HepG2 (cell line): Measurements from ENCODE around the gene SLC1A5. TPM values are rescaled to one million over a fixed set of nuclear protein-coding genes. Genes with fewer than 3 reads are reported as not detected.

Source experiments
- ATAC-seq: fragments of 200-7000 bp; cut with Tn5 transposase; 3 replicates; pipeline ENCODE4 v1.9.1; 2020; ENCODE audit warnings: mild to moderate bottlenecking, moderate library complexity
- BruUV-seq: library from RNA; stranded (reverse); fragments of 400-500 nt; replicated peaks from 2 replicates; lab custom pipeline; 2021; lab: Mats Ljungman, UMichigan
- CTCF ChIA-PET: fragments of 300-600 bp; formaldehyde crosslinking; extraction: SDS; loops from one replicate; lab custom pipeline; 2021; ENCODE audit warnings: low total read pairs, inconsistent platforms, low intra/inter-chr PET ratio; lab: Yijun Ruan, JAX
- POLR2A ChIA-PET: fragments of 350-600 bp; sonication (Branson Sonifier 250); formaldehyde crosslinking; loops from one replicate; lab custom pipeline; 2020; ENCODE audit warnings: antibody characterized with exemption, inconsistent platforms; lab: Yijun Ruan, JAX
- DNase-seq: peaks from one replicate; pipeline ENCODE4 v3.0.0-alpha.2; 2015; ENCODE audit warnings: low spot score
- FAIRE-seq: peaks from 3 replicates; lab custom pipeline; 2011; peaks lifted over from hg19 to GRCh38; lab: Jason Lieb, UNC
- H2AFZ ChIP-seq: one replicate; pipeline ENCODE4 v1.6.1; 2011; ENCODE audit warnings: low read length, inconsistent platforms
- H3K27ac ChIP-seq: fragments of 300-600 bp; 3 replicates; pipeline ENCODE4 v1.8.0; 2011; ENCODE audit warnings: mixed run types, mild to moderate bottlenecking, mixed read lengths, low read length, inconsistent platforms; ENCODE audit not compliant: insufficient read depth; ENCODE audit errors: extremely low read length
- H3K27me3 ChIP-seq, 2 experiments: fragments of 200-600 bp in 1 of 2; 2 replicates in 1 of 2; 3 replicates in 1 of 2; pipeline versions ENCODE4 v1.6.0 to v1.8.0; 2011; ENCODE audit warnings: low read length in 2 of 2, mild to moderate bottlenecking in 2 of 2, moderate library complexity in 2 of 2, inconsistent platforms in 1 of 2; ENCODE audit not compliant: insufficient read depth in 2 of 2, control insufficient read depth in 1 of 2
- H3K36me3 ChIP-seq, 2 experiments: fragments of 200-600 bp in 1 of 2; replicated peaks in 1 of 2; 2 replicates in 1 of 2; 3 replicates in 1 of 2; pipeline versions ENCODE4 v1.5.1 to v1.8.0; 2011; ENCODE audit warnings: low read length in 2 of 2, inconsistent platforms in 1 of 2; ENCODE audit not compliant: insufficient read depth in 2 of 2, control insufficient read depth in 1 of 2
- H3K4me1 ChIP-seq: 2 replicates; pipeline ENCODE4 v1.5.1; 2012; ENCODE audit warnings: low read length, inconsistent platforms; ENCODE audit not compliant: insufficient read depth
- H3K4me2 ChIP-seq: 2 replicates; pipeline ENCODE4 v1.6.0; 2011; ENCODE audit warnings: low read depth, low read length, inconsistent platforms
- H3K4me3 ChIP-seq, 3 experiments: fragments of 200-600 bp in 1 of 3; sonication (generic), shearing (Covaris generic) in 1 of 3; replicated peaks in 1 of 3; 2 replicates each; pipeline ENCODE4 v1.5.1; 2011 to 2016; ENCODE audit warnings: low read length in 3 of 3, inconsistent platforms in 2 of 3, low read depth in 2 of 3, mild to moderate bottlenecking in 2 of 3, control low read depth in 1 of 3, mixed read lengths in 1 of 3; ENCODE audit not compliant: insufficient read depth in 1 of 3
- H3K79me2 ChIP-seq: one replicate; pipeline ENCODE4 v1.6.1; 2011; ENCODE audit warnings: low read length, inconsistent platforms; ENCODE audit not compliant: insufficient read depth
- H3K9ac ChIP-seq: 2 replicates; pipeline ENCODE4 v1.6.0; 2011; ENCODE audit warnings: mild to moderate bottlenecking, low read depth, low read length, inconsistent platforms; ENCODE audit not compliant: insufficient read depth
- H3K9me3 ChIP-seq: 2 replicates; pipeline ENCODE4 v1.5.1; 2012; ENCODE audit warnings: mild to moderate bottlenecking, low read length
- H4K20me1 ChIP-seq: 2 replicates; pipeline ENCODE4 v1.6.0; 2011; ENCODE audit warnings: inconsistent platforms, mild to moderate bottlenecking, low read length, moderate library complexity; ENCODE audit not compliant: insufficient read depth
- CBX5 ChIP-seq: sonication (generic); formaldehyde crosslinking; IDR thresholded peaks from 2 replicates; pipeline ENCODE4 v1.4.0; 2020; ENCODE audit warnings: missing genetic modification reagents, borderline replicate concordance
- KDM1A ChIP-seq: IDR thresholded peaks from 2 replicates; pipeline ENCODE4 v1.6.1; 2016; ENCODE audit warnings: missing compliant biosample characterization
- KDM2A ChIP-seq: sonication (generic); formaldehyde crosslinking; IDR thresholded peaks from 2 replicates; pipeline ENCODE4 v1.4.0; 2020; ENCODE audit warnings: low read depth, missing genetic modification reagents, borderline replicate concordance
- NR2F6 ChIP-seq, 2 experiments: IDR thresholded peaks; 2 replicates each; pipeline ENCODE4 v1.6.1; 2016; ENCODE audit warnings: antibody characterized with exemption in 1 of 2, mild to moderate bottlenecking in 1 of 2
- PITX1 ChIP-seq: sonication (generic); formaldehyde crosslinking; IDR thresholded peaks from 2 replicates; pipeline ENCODE4 v1.5.1; 2020; ENCODE audit warnings: mild to moderate bottlenecking, missing genetic modification reagents
- RAD21 ChIP-seq: fragments of 450-650 bp; formaldehyde crosslinking; IDR thresholded peaks from 2 replicates; pipeline ENCODE4 v1.5.0; 2020; ENCODE audit warnings: mild to moderate bottlenecking
- SKI ChIP-seq: fragments of 450-650 bp; IDR thresholded peaks from one replicate; pipeline ENCODE4 v1.6.1; 2018; ENCODE audit warnings: mild to moderate bottlenecking; ENCODE audit not compliant: partially characterized antibody
- SMAD9 ChIP-seq: sonication (generic); formaldehyde crosslinking; IDR thresholded peaks from 2 replicates; pipeline ENCODE4 v1.5.1; 2020; ENCODE audit warnings: mild to moderate bottlenecking, missing genetic modification reagents
- SOX6 ChIP-seq, 2 experiments: fragments of 450-650 bp in 1 of 2; sonication (generic) in 1 of 2; formaldehyde crosslinking in 1 of 2; IDR thresholded peaks; 2 replicates each; pipeline versions ENCODE4 v1.4.0 to v1.6.1; 2017 to 2020; ENCODE audit warnings: antibody characterized with exemption in 1 of 2, mild to moderate bottlenecking in 1 of 2, missing genetic modification reagents in 1 of 2
- ZBTB21 ChIP-seq: sonication (generic); formaldehyde crosslinking; IDR thresholded peaks from 2 replicates; pipeline ENCODE4 v1.4.0; 2020; ENCODE audit warnings: missing genetic modification reagents
- ZFYVE20 ChIP-seq: sonication (generic); formaldehyde crosslinking; IDR thresholded peaks from 2 replicates; pipeline ENCODE4 v1.8.0; 2023; ENCODE audit warnings: low read depth, mild to moderate bottlenecking, moderate library complexity, missing genetic modification reagents, borderline replicate concordance
- ZNF501 ChIP-seq: sonication (generic); formaldehyde crosslinking; IDR thresholded peaks from 2 replicates; pipeline ENCODE4 v1.5.1; 2020; ENCODE audit warnings: mild to moderate bottlenecking, moderate library complexity, missing genetic modification reagents
- WGBS: methylation state at CpG from one replicate; pipeline ENCODE4 v1.1.6; 2017; ENCODE audit warnings: low lambda C conversion rate; 5-methylcytosine and 5-hydroxymethylcytosine counted together
- in situ Hi-C: cut with HindIII; loops from 2 replicates; pipeline ENCODE4 v1.10.0; 2017; ENCODE audit warnings: low pct_unique_long_range_greater_than_20kb; ENCODE audit not compliant: extremely low pct_ligation_motif_present
- intact Hi-C: fragments of 100-400 bp; cut with micrococcal nuclease; formaldehyde crosslinking; loops from one replicate; pipeline ENCODE4 v1.10.0; 2022; ENCODE audit not compliant: unreplicated experiment
- polyA plus RNA-seq, 8 experiments: library from polyadenylated mRNA; depleted of rRNA in 3 of 8; stranded (reverse) in 7 of 8; unstranded in 1 of 8; fragments of >200 nt; fragmentation: Illumina TruSeq in 4 of 8; extraction: Trizol in 4 of 8; gene quantifications; 2 replicates each; pipeline versions ENCODE4 v1.2.1 to v1.2.3, GENCODE V29; 2011 to 2016; ENCODE audit warnings: low read depth in 4 of 8, missing spikeins in 1 of 8, mixed read lengths in 1 of 8; ENCODE audit not compliant: insufficient read depth in 1 of 8
- total RNA-seq, 5 experiments: library from RNA; depleted of rRNA; stranded (reverse); fragments of >200 nt; fragmentation: Illumina TruSeq; extraction: Trizol; gene quantifications; 2 replicates each; pipeline ENCODE4 v1.2.3, GENCODE V29; 2016; ENCODE audit warnings: low read depth in 1 of 5
- TF ChIP-seq, protein P1 (sequence below): sonication (generic); formaldehyde crosslinking; IDR thresholded peaks from 2 replicates; pipeline ENCODE4 v1.5.0; 2020; ENCODE audit warnings: missing genetic modification reagents, mild to moderate bottlenecking, borderline replicate concordance
- TF ChIP-seq, protein P2 (sequence below), 2 experiments: sonication (generic) in 1 of 2; formaldehyde crosslinking in 1 of 2; IDR thresholded peaks; 2 replicates each; pipeline versions ENCODE4 v1.4.0 to v1.6.1; 2018 to 2020; ENCODE audit warnings: missing genetic modification reagents in 2 of 2, borderline replicate concordance in 1 of 2, low read depth in 1 of 2, mild to moderate bottlenecking in 1 of 2, missing biosample characterization in 1 of 2

The SLC1A5 gene
- total and polyA plus RNA-seq, 2 of the 13 experiments (the other 11 are each of a cell fraction or from before 2014, with no cell fraction given) = 120 to 159 TPM

DNA sequence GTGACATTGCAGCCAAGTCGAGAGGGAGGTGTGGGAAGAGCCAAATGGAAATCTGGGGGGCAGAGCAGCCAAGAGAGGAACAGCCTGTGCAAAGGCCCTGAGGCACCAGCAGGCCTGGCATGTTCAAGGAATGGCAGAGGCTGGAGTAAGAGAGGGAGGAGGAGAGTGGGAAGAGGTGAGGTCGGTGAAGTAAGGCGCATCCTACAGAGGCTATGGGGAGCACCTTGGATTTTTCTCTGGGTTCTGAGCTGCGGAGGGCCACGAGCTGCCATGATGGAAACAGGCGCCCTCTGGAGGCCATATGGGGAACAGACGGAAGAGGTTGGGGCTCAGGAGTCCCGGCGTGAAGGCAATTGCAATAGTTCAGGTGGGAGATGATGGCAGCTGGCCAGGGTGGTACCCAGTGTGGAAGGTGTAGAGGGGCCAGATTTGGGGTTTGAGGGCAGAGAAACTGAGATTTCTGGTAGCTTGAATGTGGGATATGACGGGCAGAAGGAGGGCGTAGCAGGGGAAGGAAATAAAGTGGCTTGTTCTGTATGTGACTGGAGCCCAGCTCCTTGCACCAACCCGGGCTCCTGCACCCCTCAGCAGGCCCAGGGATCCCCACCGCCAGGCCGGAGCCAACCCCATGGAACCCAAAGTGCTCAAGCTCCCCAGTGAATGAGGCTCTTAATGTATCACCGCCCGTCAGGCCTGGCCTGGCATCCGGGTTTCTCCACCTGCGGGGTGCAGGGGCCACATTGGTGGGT is 21.7 kb downstream of the SLC1A5 start (continued):
- 0 out of 2 replicates have a peak, but pooled peaks have one; percentile 33 for TF ChIP-seq CBX5

DNA sequence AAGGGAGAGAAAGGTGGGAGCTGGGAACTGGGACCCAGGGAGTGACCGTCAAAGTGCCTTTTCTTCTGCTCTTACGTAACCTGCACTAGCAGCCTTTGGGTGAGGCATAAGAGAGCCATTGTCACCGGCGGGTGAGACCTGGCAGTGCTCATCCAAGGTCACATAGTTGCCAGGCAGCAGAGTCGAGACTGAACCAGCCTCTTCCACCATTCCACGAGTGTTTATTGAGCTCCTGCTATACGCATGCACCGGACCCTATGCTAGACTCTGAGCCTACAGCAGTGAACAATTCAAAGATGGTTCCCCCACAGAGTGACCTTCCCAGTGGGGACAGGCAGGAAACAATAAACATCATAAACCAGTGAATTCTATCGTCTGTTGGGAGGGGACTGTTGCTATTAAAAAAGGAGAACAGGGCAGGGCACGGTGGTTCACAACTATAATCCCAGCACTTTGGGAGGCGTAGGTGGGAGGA is 23.5 kb downstream of the SLC1A5 start:
- DNase-seq (peak; percentile 92), FAIRE-seq (peak; percentile 78), ATAC-seq (peak; percentile 79)
- intact Hi-C loops = no loop called here
- Histone ChIP-seq H3K79me2 (no peaks in the 10 kb centered on the region), H3K36me3 (no peaks in the 10 kb centered on the region), H3K27me3 (no peaks in the 10 kb centered on the region), H4K20me1 (no peaks in the 10 kb centered on the region), H2AFZ (no peak overlapping the region), H3K9ac (peak overlapping the region; percentile 56; the same call in 1 of the 2 replicates), H3K9me3 (no peaks in the 10 kb centered on the region), H3K27ac (peak overlapping the region; percentile 66), H3K4me1 (peaks cover 68% of the 10 kb centered on the region), H3K4me2 (peak overlapping the region; percentile 52), H3K4me3 (peak overlapping the region in 1 of 3 experiments; percentile 25; a peak in 2 of 6 replicates)
- ChIA-PET POLR2A (interaction anchor here (0.5 to 1.6 kb wide), 11 partner anchors 11 to 164 kb away, joined by 3 to 14 read pairs (median 4); partner anchors contain the start of gene SLC1A5), CTCF (no interaction called here)
- WGBS = 0% methylated on average over 11 of the region's 11 CpGs
- in situ Hi-C loops = no loop called here
- no TSS peak for BruUV-seq
- TF ChIP-seq RAD21 (CRISPR knock-in tag) (no peak), KDM1A (peak; percentile 76), PITX1 (CRISPR knock-in tag) (peak; percentile 59; the same call in 1 of the 2 replicates), SKI (peak; percentile 37), KDM2A (CRISPR knock-in tag) (peak; percentile 53; the same call in 1 of the 2 replicates), SMAD9 (CRISPR knock-in tag) (no peak), ZNF501 (CRISPR knock-in tag) (0 out of 2 replicates have a peak, but pooled peaks have one; percentile 37), NR2F6 (IDR thresholded peaks at IDR 0.05) (peak; percentile 55), NR2F6 (CRISPR knock-in tag; IDR thresholded peaks at IDR 0.05) (peak; percentile 76), ZBTB21 (CRISPR knock-in tag) (no peak), ZFYVE20 (no peak), SOX6 (IDR thresholded peaks at IDR 0.05) (no peak), SOX6 (CRISPR knock-in tag; IDR thresholded peaks at IDR 0.05) (peak; percentile 94)
- TF ChIP-seq, protein P1, sequence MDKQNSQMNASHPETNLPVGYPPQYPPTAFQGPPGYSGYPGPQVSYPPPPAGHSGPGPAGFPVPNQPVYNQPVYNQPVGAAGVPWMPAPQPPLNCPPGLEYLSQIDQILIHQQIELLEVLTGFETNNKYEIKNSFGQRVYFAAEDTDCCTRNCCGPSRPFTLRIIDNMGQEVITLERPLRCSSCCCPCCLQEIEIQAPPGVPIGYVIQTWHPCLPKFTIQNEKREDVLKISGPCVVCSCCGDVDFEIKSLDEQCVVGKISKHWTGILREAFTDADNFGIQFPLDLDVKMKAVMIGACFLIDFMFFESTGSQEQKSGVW (CRISPR knock-in tag) = no peak
- TF ChIP-seq, protein P2, sequence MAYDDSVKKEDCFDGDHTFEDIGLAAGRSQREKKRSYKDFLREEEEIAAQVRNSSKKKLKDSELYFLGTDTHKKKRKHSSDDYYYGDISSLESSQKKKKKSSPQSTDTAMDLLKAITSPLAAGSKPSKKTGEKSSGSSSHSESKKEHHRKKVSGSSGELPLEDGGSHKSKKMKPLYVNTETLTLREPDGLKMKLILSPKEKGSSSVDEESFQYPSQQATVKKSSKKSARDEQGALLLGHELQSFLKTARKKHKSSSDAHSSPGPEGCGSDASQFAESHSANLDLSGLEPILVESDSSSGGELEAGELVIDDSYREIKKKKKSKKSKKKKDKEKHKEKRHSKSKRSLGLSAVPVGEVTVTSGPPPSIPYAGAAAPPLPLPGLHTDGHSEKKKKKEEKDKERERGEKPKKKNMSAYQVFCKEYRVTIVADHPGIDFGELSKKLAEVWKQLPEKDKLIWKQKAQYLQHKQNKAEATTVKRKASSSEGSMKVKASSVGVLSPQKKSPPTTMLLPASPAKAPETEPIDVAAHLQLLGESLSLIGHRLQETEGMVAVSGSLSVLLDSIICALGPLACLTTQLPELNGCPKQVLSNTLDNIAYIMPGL (CRISPR knock-in tag; IDR thresholded peaks at IDR 0.05; ENCODE audit: borderline replicate concordance in 1 of 2, low read depth in 1 of 2) = 0 out of 4 replicates have a peak, but pooled peaks of 1 of the 2 experiments have one; percentile 21
